CD4-positive, alpha-beta T cell treated with Interferon gamma for 1 hour (primary cell): ENCODE results near the gene LCOR.
"Not testable (repeated sequence)": the region's sequence is repeated elsewhere in the genome, so short reads cannot be mapped to it uniquely, and the experiment has no call there.

Experiments used
- DNase-seq: peaks from one replicate; pipeline ENCODE4 v3.0.0-alpha.2; 2020

Gene LCOR

GRCh38 chr10:96831867-96832720 lies at the start of gene LCOR:
Gene LCOR (plus strand): TSS chr10:96832298. CDS start chr10:96949058, 116,760 bp downstream.
- DNase-seq = peak; percentile 85

- no peak for DNase-seq
Observed at GRCh38 chr10:96784253-96784652, 47.8 kb upstream of the LCOR start.

- DNase-seq = peak; percentile 40
Observed at GRCh38 chr10:96789571-96790108, 42.5 kb upstream of the LCOR start.

DNA sequence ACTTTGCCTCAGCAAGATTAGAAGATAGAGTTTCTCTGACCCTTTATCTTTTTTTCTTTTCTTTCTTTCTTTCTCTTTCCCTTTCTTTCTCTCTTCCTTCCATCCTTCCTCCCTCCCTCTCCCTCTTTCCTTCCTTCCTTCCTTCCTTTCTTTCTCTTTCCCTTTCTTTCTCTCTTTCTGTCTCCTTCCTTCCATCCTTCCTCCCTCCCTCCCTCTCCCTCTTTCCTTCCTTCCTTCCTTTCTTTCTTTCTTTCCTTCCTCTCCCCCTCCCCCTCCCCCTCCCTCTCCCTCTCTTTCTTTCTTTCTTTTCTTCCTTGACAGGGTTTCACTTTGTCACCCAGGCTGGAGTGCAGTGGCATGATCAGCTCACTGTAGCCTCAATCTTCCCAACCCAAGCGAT lies 40.2 kb upstream of the LCOR start:
- no peak for DNase-seq

DNA sequence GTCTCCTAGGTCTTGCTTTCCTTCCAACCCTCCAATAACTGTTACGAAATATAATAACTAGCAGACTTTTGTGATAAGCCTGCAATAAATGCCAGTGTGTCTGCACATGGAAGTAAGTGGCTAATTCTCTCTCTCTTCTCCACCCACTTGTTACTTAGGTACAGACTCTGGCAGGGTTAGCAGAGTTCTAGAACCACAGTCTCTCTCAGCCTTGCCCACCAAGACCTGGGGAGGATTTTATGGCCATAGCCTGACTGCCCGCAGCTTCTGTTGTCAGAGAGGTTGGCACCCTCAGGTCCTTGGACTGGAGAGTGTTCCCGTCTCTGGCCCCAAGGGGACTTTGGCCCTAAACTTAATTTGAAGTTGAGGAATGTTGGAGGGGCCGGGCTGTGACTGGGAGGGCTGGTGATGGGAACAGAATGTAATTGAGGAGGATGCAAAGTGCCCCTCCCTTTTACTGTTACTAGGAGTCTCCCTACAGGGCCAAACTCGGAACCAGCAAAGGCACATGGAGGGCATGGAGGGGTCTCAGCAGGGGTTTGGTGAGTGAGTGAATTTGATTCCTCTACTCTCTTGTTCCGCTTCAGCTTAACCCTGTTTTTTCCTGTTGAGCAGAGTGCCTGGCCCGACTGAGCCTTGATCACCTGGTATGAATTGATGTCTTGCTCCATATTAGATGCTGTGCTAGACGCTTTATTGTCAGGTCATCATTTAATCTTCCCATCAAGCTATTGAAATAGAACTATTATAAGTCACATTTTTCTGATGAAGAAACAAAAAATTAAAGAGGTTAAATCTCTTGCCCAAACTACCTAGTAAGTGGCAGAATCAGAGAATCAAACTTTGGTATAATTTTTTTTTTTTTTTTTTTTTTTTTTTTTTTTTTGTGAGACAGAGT lies 37.0 kb upstream of the LCOR start:
- DNase-seq = no peak

DNA sequence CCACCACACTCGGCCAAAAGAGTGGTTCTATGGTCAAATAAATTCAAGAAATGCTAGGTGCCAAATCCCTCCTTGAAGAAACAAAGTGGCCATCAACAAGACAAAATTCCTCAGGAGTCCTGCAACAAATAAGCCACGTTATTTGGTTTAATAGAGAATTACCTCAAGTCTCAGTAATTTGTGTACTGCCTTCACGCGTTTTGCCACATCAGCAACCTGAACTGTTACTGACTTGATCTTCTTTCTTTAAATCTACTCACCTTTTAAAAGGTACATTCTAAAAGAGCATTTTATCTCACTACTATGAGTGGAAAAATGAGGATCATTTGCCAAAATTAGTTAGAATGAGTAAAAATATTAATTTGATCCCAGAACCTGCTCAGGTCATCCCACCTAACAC lies 34.6 kb upstream of the LCOR start:
- no peak for DNase-seq

- no peak for DNase-seq
Observed at GRCh38 chr10:96803288-96803664, 28.8 kb upstream of the LCOR start.

DNA sequence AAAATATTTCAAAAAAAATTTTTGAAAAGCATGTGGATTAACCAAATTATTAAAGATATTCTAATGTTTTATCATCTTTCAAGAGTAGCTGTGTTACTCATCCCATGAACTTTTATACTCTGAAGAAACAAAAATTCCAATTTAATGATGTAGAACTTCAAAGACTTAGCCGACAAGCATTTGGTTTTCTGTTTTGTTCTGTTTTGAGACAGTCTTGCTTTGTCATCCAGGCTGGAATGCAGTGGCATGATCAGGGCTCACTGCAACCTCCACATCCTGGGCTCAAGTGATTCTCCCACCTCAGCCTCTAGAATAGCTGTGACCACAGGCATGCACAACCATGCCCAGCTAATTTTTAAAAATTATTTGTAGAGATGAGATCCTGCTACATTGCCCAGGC lies 17.8 kb upstream of the LCOR start:
- no peak for DNase-seq

DNA sequence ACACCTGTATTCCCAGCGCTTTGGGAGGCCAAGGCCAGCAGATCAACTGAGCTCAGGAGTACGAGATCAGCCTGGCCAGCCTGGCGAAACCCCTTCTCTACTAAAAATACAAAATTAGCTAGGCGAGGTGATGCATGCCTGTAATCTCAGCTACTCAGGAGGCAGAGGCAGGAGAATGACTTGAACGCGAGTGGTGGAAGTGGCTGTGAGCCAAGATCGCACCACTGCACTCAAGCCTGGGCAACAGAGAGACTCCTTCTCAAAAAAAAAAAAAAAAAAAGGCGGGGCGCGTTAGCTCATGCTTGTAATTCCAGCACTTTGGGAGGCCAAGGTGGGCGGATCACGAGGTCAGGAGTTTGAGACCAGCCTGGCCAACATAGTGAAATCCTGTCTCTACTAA lies 13.1 kb upstream of the LCOR start:
- not testable (repeated sequence) for DNase-seq

DNA sequence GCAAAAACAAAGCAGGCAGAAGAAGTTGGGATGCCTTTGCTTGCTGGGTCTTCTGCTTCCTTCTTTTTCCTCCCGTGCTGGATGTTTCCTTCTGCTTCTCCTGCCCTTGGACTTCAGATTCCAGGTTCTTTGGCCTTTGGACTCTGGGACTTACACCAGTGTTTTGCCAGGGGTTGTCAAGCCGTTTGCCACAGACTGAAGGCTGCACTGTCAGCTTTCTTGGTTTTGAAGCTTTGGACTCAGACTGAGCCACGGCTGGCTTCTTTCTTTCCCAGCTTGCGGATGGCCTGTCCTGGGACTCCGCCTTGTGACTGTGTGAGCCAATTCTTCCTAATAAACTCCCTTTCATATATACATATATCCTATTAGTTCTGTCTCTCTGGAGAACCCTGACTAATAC lies 11.3 kb upstream of the LCOR start:
- DNase-seq = no peak

- DNase-seq = no peak
Observed at GRCh38 chr10:96826438-96826837, 5.7 kb upstream of the LCOR start.

GRCh38 chr10:96828609-96829008 lies 3.5 kb upstream of the LCOR start:
- no peak for DNase-seq

DNA sequence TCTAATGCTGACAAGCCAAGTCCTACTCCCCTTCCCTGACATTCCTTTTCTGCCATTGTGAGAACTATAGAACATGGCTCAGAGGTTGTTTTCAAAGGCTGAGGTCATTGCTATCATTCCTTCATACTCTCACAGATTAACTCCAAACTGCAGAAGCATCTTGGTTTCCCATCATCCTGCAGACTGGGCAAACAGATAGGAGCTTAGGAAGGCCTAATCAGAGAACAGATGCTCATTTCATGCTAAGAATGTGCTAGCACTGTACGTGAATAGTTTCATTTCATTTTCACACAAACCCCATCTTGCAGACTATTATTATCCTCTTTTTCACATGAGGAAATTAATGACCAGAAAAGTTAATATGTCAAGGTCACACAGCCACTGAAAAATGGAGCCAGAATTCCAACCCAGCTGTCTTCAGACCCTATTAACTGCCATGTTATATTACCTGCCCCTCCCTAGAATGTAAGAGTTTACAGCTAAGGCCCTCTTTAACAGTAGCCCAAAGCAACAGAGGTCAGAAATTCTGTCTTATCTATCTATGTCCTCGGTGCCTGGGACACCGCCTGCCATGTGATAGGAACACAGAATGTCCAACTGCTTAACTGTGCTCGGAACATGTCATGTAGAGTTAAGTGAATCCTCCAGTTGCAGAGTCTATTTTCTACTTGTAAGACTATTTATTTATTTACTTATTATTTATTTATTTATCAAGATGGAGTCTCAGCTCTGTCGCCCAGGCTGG lies 2.9 kb upstream of the LCOR start:
- DNase-seq = no peak

DNA sequence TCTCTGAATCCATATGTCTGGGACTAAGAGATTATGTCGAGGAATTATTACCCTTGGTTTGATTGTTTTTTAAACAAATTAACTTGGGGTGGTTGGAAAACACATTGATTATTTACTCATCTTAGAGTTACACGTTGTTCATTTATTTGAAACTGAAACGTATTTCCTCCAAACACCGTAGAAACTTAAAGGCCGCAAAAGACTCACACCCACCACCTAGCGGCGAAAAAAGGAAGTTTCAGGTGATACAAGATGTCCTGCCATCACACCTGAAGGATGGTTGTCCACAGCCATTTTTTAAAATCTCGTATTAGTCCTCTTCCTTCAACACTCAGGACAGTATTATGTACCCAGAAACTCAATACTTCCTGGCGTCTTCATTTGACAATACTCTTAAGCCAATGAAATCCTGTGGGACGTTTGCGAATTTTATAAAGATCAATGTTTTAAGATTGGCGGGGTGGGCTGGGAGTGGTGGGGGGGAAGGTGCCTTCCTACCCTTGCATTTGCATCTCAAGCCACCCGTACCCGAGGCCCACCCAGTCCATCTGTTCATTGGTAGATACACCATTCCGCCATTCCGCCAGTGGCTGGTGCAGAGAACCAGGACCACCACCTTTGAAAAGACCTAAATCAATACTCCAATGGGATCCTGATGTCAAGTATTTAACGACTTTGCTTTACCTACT lies 1.4 kb upstream of the LCOR start:
- DNase-seq = peak; percentile 79

GRCh38 chr10:96831200-96831866 lies 765 bp upstream of the LCOR start:
- no peak for DNase-seq

GRCh38 chr10:96832721-96833219 lies 672 bp downstream of the LCOR start:
- DNase-seq = peak; percentile 89

DNA sequence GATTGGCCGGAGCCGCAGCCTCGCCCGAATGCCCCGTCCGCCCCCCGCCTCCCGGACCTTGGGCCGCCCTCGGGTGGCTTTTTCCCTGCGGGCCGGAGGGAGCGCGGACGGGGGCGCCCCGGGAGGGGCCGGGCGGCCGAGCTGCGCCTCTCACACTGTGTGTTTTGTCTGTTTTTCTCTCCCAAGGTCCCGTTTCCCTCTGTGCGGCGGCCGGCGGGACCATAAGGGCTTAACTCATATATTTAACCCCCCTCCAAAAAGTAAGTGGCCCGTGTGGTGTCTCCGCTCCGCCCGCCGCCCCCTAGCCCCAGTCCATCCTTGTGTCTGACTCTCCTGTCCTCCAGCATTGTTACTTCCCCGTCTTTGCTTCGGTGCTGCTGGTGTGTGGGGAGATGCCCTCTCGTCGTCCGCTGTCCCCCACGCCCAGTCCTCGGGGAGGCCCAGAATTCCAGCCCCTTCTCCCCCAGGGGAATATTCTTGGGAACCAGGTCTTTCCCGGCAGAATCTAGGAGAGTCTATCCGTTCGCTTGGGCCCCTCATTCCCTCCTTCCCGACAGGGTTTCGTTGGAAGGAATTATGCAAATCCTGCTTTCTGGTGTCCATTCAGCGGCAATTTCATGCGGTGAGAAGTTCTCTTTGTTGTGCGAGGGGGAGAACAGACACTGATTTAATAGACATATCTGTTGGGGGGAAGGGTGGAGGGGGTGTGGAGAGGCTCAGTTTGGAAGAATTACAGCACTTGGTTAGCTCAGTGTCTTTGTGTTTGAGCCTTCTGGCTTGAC lies 1.3 kb downstream of the LCOR start:
- no peak for DNase-seq

DNA sequence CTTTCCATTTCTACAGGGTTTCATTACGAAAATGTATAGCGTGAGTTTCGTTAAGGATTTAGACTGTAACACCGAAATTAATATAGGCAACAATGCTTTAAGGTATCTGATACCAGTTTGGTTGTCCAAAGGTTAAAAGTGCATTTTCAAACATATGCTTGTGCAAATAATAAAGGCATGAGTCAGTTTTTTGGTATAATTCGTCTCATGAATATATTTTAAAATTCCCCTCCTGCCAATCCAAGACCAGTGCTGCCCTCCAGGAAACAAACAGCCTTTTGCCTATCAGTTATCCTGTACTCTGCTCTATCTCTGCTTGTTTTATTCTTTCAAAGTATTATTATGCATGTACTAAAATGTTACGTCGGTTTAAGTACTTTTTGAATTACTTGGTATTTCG lies 2.0 kb downstream of the LCOR start:
- DNase-seq = no peak

- no peak for DNase-seq
Observed at GRCh38 chr10:96835899-96836298, 3.8 kb downstream of the LCOR start.

DNA sequence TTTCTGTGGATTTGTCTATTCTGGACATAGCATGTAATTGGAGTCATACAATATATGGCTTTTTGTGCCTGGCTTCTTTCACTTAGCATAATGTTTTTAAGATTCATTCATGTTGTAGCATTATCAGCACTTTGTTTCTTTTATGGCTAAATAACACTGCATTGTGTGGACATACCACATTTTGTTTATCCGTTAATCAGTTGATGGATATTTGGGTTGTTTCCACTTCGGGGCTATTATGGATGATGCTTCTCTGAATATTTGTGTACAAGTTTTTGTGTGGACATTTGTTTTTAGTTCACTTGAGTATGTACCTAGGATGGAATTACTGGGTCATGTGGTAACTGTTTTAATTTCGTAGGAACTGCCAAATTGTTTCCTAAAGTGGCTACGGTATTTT lies 6.4 kb downstream of the LCOR start:
- DNase-seq = no peak
